Adrenal gland (tissue), 12 donors: ENCODE data around the gene SOCS3. TPM values are rescaled to one million over a fixed set of nuclear protein-coding genes. Genes with fewer than 3 reads are reported as not detected.

Experiments used
- DNase-seq, 7 donors: peaks; one replicate each; pipeline ENCODE4 v3.0.0-alpha.2; 2019 to 2020
- H3K27ac ChIP-seq, 5 donors: fragments of 200-600 bp; sonication (generic) in 4 of 5; 1 replicate in 3 of 5; 2 replicates in 2 of 5; pipeline versions ENCODE4 v1.5.1 to v1.8.0; 2016 to 2020; ENCODE audit warnings: mild to moderate bottlenecking in 1 of 5
- H3K27me3 ChIP-seq: fragments of 200-600 bp; 2 replicates; pipeline ENCODE4 v1.8.0; 2021
- H3K36me3 ChIP-seq, 2 donors: fragments of 200-600 bp; replicated peaks in 1 of 2; 1 replicate in 1 of 2; 2 replicates in 1 of 2; pipeline versions ENCODE4 v1.5.1 to v1.8.0; 2018 to 2022
- H3K4me1 ChIP-seq, 2 donors: fragments of 200-600 bp; replicated peaks in 1 of 2; 1 replicate in 1 of 2; 2 replicates in 1 of 2; pipeline versions ENCODE4 v1.5.1 to v1.8.0; 2018 to 2021
- H3K4me3 ChIP-seq, 4 donors: fragments of 200-600 bp; sonication (generic) in 3 of 4; one replicate each; pipeline ENCODE4 v1.5.1; 2016 to 2018
- H3K9me3 ChIP-seq, 3 donors: fragments of 200-600 bp; sonication (generic) in 1 of 3; replicated peaks in 1 of 3; 1 replicate in 2 of 3; 2 replicates in 1 of 3; pipeline versions ENCODE4 v1.5.1 to v1.8.0; 2016 to 2021
- CTCF ChIP-seq, 6 experiments: fragments of 450-650 bp in 4 of 6; fragments of 200-600 bp in 2 of 6; sonication (generic) in 1 of 6; IDR thresholded peaks; 1 replicate in 5 of 6; 2 replicates in 1 of 6; pipeline versions ENCODE4 v1.5.1 to v1.8.0; 2016 to 2021; ENCODE audit warnings: antibody characterized with exemption in 6 of 6, mild to moderate bottlenecking in 2 of 6, moderate library complexity in 1 of 6
- POLR2A ChIP-seq, 2 donors: fragments of 450-650 bp; IDR thresholded peaks; one replicate each; pipeline ENCODE4 v1.6.1; 2017; ENCODE audit warnings: antibody characterized with exemption in 2 of 2, mild to moderate bottlenecking in 2 of 2, moderate library complexity in 1 of 2
- WGBS, 4 donors: extraction: QIAGEN DNeasy Blood & Tissue Kit in 2 of 4; methylation state at CpG; one replicate each; pipeline versions ENCODE4 v1.1.5 to v1.1.7; 2013 to 2017; 5-methylcytosine and 5-hydroxymethylcytosine counted together
- intact Hi-C, 2 donors: fragments of 100-400 bp; cut with DNase I; formaldehyde crosslinking; loops; one replicate each; pipeline versions ENCODE4 v1.14.1 to v1.15.0; 2022 to 2023
- polyA plus RNA-seq, 3 donors: library from polyadenylated mRNA; stranded (reverse); fragments of 200-250 nt in 2 of 3; fragments of 350-450 nt in 1 of 3; fragmentation: Illumina TruSeq in 1 of 3; extraction: RNeasy Lipid Tissue Mini Kit (QIAGEN cat#74804) in 1 of 3; gene quantifications; one replicate each; pipeline ENCODE4 v1.2.3, GENCODE V29; 2013 to 2014
- total RNA-seq, 9 donors: library from RNA; depleted of rRNA in 4 of 9; stranded (reverse); fragments of >200 nt in 4 of 9; fragments of 120-200 nt in 1 of 9; fragmentation: NEBNext Ultra II Directional in 1 of 9; extraction: Animal tissue kit (Norgen Biotek cat#: 25700) in 1 of 9; gene quantifications; one replicate each; pipeline versions ENCODE4 v1.1.0 to v1.2.4, GENCODE V29; 2013 to 2023
- donor health status: healthy with polysubstance abuse.
- donor health status: Bipolar disorder and iron deficiency.
- donor health status: DM: yes; HTN: yes; CAD: no.
- donor health status: DM: no; HTN: no; CAD: no.
- donor health status: DM: no; HTN: no; CAD: no.
- donor health status: DM: yes; HTN: yes; CAD: no.

The SOCS3 gene
- total and polyA plus RNA-seq, 12 donors, result 2.4 to 114 (median 39.8) TPM

- Histone ChIP-seq H3K27me3 (no peaks in the 10 kb centered on the region), H3K4me1 (peaks cover 14 to 33% of the 10 kb centered on the region in 2 donors), H3K36me3 (no peaks in the 10 kb centered on the region), H3K9me3 (no peaks in the 10 kb centered on the region), H3K27ac (no peak overlapping the region), H3K4me3 (no peak overlapping the region)
- DNase-seq, result no peak
- intact Hi-C loops, result no loop called here
- 78 to 88% (median 84%) methylated on average over 8 to 10 of the region's 10 CpGs for WGBS, 4 donors
- TF ChIP-seq CTCF (IDR thresholded peaks at IDR 0.05) (no peak), POLR2A (IDR thresholded peaks at IDR 0.05) (no peak)
Measured at GRCh38 chr17:78344666-78345065, 15.2 kb downstream of the SOCS3 start.

DNA sequence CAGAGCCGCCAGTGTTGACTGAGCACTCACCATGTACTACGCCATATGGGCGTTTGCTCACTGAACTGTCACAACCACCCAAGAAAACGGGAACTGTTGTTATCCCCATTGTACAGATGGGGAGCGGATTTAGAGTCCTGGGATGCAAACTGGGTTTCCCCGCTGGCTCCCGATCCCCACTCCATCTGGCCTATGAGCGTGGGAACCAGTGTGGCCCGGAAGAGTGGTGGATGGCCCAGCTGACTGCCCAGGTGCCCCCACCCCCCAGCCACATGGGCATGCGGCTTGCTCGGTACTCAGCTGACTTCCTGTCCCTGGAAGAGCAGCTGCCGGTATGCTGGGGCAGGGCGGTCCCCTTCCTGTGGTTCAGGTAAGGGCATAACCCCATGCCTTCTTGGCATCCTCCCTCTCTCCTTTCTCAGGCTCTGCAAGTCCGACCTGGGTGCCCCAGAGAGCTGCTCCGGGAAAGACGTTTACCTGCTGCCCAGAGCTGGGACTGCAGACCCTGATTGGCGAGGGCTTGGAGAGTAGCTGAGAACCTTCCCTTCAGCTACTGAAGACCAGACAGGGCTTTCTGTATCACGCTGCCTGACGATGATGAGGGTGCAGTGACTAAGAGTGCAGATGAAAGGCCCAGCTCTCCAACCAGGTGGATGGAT, 16.2 kb downstream of the SOCS3 start:
- WGBS, 4 donors, result 63 to 72% (median 71%) methylated on average over 8 to 19 of the region's 19 CpGs
- H3K4me1 ChIP-seq, result peaks cover 14 to 33% of the 10 kb centered on the region in 2 donors
- intact Hi-C loops, result no loop called here
- peak overlapping the region; percentile 80 to 91 (median 83) for H3K27ac ChIP-seq
- no peaks in the 10 kb centered on the region for H3K27me3 ChIP-seq
- H3K36me3 ChIP-seq, result no peaks in the 10 kb centered on the region
- no peak overlapping the region for H3K4me3 ChIP-seq
- no peak for DNase-seq
- no peak for TF ChIP-seq POLR2A (IDR thresholded peaks at IDR 0.05)
- no peaks in the 10 kb centered on the region for H3K9me3 ChIP-seq

DNA sequence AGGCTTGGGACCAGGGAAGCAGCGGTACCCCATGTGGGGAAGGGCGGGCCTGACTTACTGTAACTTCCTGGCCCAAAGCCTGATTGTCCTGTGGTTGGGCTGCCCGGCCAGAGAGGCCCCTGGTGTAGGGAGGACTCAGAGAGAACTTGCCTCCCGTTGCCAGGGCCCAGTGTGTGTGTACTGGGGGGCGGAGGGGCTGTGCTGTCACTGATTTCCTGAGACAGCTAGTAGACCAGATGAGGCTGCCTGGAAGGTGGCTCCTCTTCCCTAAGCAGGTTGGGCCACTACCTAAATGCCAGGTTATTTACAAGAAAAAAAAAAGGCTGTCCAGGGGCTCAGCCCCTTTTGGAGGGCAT, 16.7 kb downstream of the SOCS3 start:
- TF ChIP-seq CTCF (IDR thresholded peaks at IDR 0.05) (no peak), POLR2A (IDR thresholded peaks at IDR 0.05) (no peak)
- intact Hi-C loops, result no loop called here
- no peaks in the 10 kb centered on the region for H3K9me3 ChIP-seq
- peaks cover 14 to 33% of the 10 kb centered on the region in 2 donors for H3K4me1 ChIP-seq
- H3K36me3 ChIP-seq, result no peaks in the 10 kb centered on the region
- 20 to 71% (median 31%) methylated on average over 1 to 5 of the region's 5 CpGs; no CpG with 5 or more reads in 1 of the 4 donors for WGBS, 4 donors
- DNase-seq, result peak in 6 of 7 donors; percentile 78 to 85 (median 82)
- H3K27me3 ChIP-seq, result no peaks in the 10 kb centered on the region
- H3K4me3 ChIP-seq, result no peak overlapping the region
- peak overlapping the region; percentile 80 to 91 (median 83) for H3K27ac ChIP-seq

DNA sequence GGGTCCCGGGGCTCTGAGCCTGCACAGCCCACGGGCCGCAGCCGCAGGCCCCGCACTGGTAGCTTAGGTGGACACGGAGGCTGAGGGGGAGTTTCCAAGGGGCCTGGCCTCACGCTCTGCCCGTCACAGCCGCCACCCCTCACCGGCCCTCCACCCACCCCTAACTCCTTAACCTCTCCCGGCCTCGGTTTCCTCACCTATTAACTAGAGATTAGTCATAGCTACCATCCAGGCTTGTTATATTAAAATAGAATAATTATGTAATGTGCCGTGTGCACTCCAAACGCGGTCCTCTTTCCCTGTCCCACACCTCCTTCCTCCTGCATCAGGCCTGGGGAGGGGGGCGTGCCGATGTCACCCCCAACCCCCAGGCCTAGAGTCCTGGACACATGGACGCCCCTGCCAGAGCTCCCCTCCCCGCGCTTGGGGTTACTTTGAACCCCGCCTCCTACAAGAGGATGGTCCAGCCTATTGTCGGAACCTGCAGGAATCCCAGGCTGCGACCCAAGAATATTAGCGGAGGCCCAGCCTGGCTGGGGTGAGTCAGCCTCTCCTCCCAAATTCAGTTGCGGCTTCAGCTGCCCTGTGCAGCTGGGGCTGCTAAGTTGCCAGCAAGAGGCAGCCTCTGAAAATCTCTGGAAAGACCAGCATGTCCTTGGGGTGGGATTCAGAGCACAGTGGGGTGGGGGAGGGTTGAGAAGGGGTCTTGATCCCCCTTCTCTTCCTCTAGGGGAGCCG, 17.3 kb downstream of the SOCS3 start:
- DNase-seq, result peak; percentile 60 to 88 (median 79)
- Histone ChIP-seq H3K9me3 (no peaks in the 10 kb centered on the region), H3K36me3 (no peaks in the 10 kb centered on the region), H3K27ac (peak overlapping the region; percentile 80 to 91 (median 83)), H3K4me3 (peak overlapping the region in 1 of 4 donors; percentile 34), H3K27me3 (no peaks in the 10 kb centered on the region), H3K4me1 (peaks cover 14 to 33% of the 10 kb centered on the region in 2 donors)
- intact Hi-C loops, result no loop called here
- WGBS, 4 donors, result 36 to 46% (median 37%) methylated on average over 14 to 26 of the region's 26 CpGs
- TF ChIP-seq CTCF (IDR thresholded peaks at IDR 0.05), result no peak
- no peak for TF ChIP-seq POLR2A (IDR thresholded peaks at IDR 0.05)
